DND-41 (cell line): Measurements from ENCODE around the gene RHCG.

Experiments used
- ATAC-seq: fragments of 200-7000 bp; cut with Tn5 transposase; 3 replicates; pipeline ENCODE4 v1.9.1; 2021; ENCODE audit warnings: low read depth; ENCODE audit not compliant: insufficient read depth
- DNase-seq: peaks from one replicate; pipeline ENCODE4 v3.0.0-alpha.2; 2020
- H2AFZ ChIP-seq: 2 replicates; pipeline ENCODE4 v1.6.0; 2012; ENCODE audit warnings: low read depth, low read length
- H3K27ac ChIP-seq: 2 replicates; pipeline ENCODE4 v1.5.1; 2012; ENCODE audit warnings: low read length, inconsistent platforms
- H3K27me3 ChIP-seq: fragments of 200-600 bp; sonication (generic); 2 replicates; pipeline ENCODE4 v1.6.0; 2012; ENCODE audit warnings: low read length, mild to moderate bottlenecking, inconsistent platforms; ENCODE audit not compliant: insufficient read depth, poor library complexity
- H3K36me3 ChIP-seq: 2 replicates; pipeline ENCODE4 v1.5.1; 2012; ENCODE audit warnings: low read length, inconsistent platforms; ENCODE audit not compliant: insufficient read depth
- H3K4me1 ChIP-seq: 2 replicates; pipeline ENCODE4 v1.5.1; 2012; ENCODE audit warnings: mild to moderate bottlenecking, low read length; ENCODE audit not compliant: insufficient read depth
- H3K4me2 ChIP-seq: 2 replicates; pipeline ENCODE4 v1.6.0; 2012; ENCODE audit warnings: mild to moderate bottlenecking, moderate library complexity, low read length, inconsistent platforms; ENCODE audit not compliant: insufficient read depth
- H3K4me3 ChIP-seq, 2 experiments: fragments of 200-600 bp in 1 of 2; shearing (Covaris generic) in 1 of 2; 2 replicates each; pipeline ENCODE4 v1.5.1; 2012 to 2016; ENCODE audit warnings: inconsistent platforms in 2 of 2, low read length in 2 of 2, mild to moderate bottlenecking in 2 of 2, low read depth in 1 of 2, moderate library complexity in 1 of 2
- H3K79me2 ChIP-seq: 2 replicates; pipeline ENCODE4 v1.6.0; 2012; ENCODE audit warnings: low read length, inconsistent platforms; ENCODE audit not compliant: insufficient read depth
- H3K9ac ChIP-seq: 2 replicates; pipeline ENCODE4 v1.6.0; 2012; ENCODE audit warnings: low read depth, mild to moderate bottlenecking, inconsistent platforms, low read length, moderate library complexity
- H3K9me3 ChIP-seq: 2 replicates; pipeline ENCODE4 v1.5.1; 2012; ENCODE audit warnings: low read length, moderate library complexity, mild to moderate bottlenecking, inconsistent platforms; ENCODE audit not compliant: insufficient read depth, severe bottlenecking
- H4K20me1 ChIP-seq: 2 replicates; pipeline ENCODE4 v1.6.0; 2012; ENCODE audit warnings: low read length; ENCODE audit not compliant: insufficient read depth
- CTCF ChIP-seq: IDR thresholded peaks from 2 replicates; pipeline ENCODE4 v1.5.1; 2012; ENCODE audit warnings: borderline replicate concordance, low read length, moderate library complexity, mild to moderate bottlenecking; ENCODE audit not compliant: poor library complexity, severe bottlenecking; ENCODE audit errors: extremely low read depth
- EZH2 ChIP-seq: IDR thresholded peaks from 3 replicates; pipeline ENCODE4 v1.6.1; 2012; ENCODE audit warnings: borderline replicate concordance, low read depth, mild to moderate bottlenecking, moderate library complexity, low read length, inconsistent platforms; ENCODE audit not compliant: severe bottlenecking

RHCG gene

GRCh38 chr15:89513284-89513683, 16.9 kb upstream of the RHCG start:
- ATAC-seq (no peak), DNase-seq (no peak)
- Histone ChIP-seq H3K4me2 (no peak overlapping the region), H3K9me3 (no peaks in the 10 kb centered on the region), H2AFZ (no peak overlapping the region), H3K27me3 (peaks cover 8% of the 10 kb centered on the region), H3K4me1 (no peaks in the 10 kb centered on the region), H3K9ac (no peak overlapping the region), H3K79me2 (no peaks in the 10 kb centered on the region), H3K27ac (no peak overlapping the region), H3K36me3 (no peaks in the 10 kb centered on the region), H4K20me1 (no peaks in the 10 kb centered on the region), H3K4me3 (no peak overlapping the region)
- TF ChIP-seq CTCF = no peak
- TF ChIP-seq EZH2 = no peak

- ATAC-seq = no peak
- Histone ChIP-seq H3K79me2 (no peaks in the 10 kb centered on the region), H3K4me3 (no peak overlapping the region), H3K27ac (no peak overlapping the region), H4K20me1 (no peaks in the 10 kb centered on the region), H3K27me3 (peaks cover 8% of the 10 kb centered on the region), H3K9me3 (no peaks in the 10 kb centered on the region), H3K9ac (no peak overlapping the region), H3K4me2 (no peak overlapping the region), H2AFZ (no peak overlapping the region), H3K36me3 (no peaks in the 10 kb centered on the region), H3K4me1 (no peaks in the 10 kb centered on the region)
- no peak for TF ChIP-seq CTCF
- TF ChIP-seq EZH2 = no peak
- DNase-seq = no peak
Measured at GRCh38 chr15:89512631-89513030, 16.2 kb upstream of the RHCG start.

- Histone ChIP-seq H3K27ac (no peak overlapping the region), H3K9ac (no peak overlapping the region)
- ATAC-seq = no peak
Measured at GRCh38 chr15:89506026-89506686, 9.8 kb upstream of the RHCG start.

More at GRCh38 chr15:89506026-89506686, 9.8 kb upstream of the RHCG start:
- TF ChIP-seq CTCF (no peak), EZH2 (no peak)
- Histone ChIP-seq H3K4me2 (no peak overlapping the region), H3K4me3 (no peak overlapping the region), H3K4me1 (no peaks in the 10 kb centered on the region), H3K79me2 (no peaks in the 10 kb centered on the region), H3K27me3 (peaks cover 9% of the 10 kb centered on the region), H3K36me3 (no peaks in the 10 kb centered on the region), H2AFZ (no peak overlapping the region), H3K9me3 (no peaks in the 10 kb centered on the region), H4K20me1 (no peaks in the 10 kb centered on the region)
- no peak for DNase-seq
